Trophoblast cell (in vitro differentiated cells and primary cell): Measurements from ENCODE around the gene ZXDC.
A peak's percentile ranks its signal among the peaks of the same experiment; 100 is the strongest.

ENCODE experiments used
- DNase-seq, 2 donors: peaks; one replicate each; pipeline ENCODE4 v3.0.0-alpha.2; 2016
- H2AFZ ChIP-seq: 2 replicates; pipeline ENCODE4 v1.6.1; 2013; ENCODE audit warnings: low read length, moderate library complexity, mild to moderate bottlenecking; ENCODE audit not compliant: insufficient read depth, poor library complexity
- H2AK5ac ChIP-seq: 2 replicates; pipeline ENCODE4 v1.6.1; 2013; ENCODE audit warnings: mild to moderate bottlenecking, low read length
- H2BK120ac ChIP-seq: 2 replicates; pipeline ENCODE4 v1.6.1; 2013; ENCODE audit warnings: low read length, mild to moderate bottlenecking, moderate library complexity; ENCODE audit not compliant: insufficient read depth, poor library complexity
- H2BK12ac ChIP-seq: 2 replicates; pipeline ENCODE4 v1.6.1; 2013; ENCODE audit warnings: mild to moderate bottlenecking, low read length, moderate library complexity
- H2BK5ac ChIP-seq: 2 replicates; pipeline ENCODE4 v1.6.1; 2013; ENCODE audit warnings: low read length, low read depth, moderate library complexity, mild to moderate bottlenecking; ENCODE audit not compliant: poor library complexity
- H3K14ac ChIP-seq: 2 replicates; pipeline ENCODE4 v1.6.1; 2013; ENCODE audit warnings: mild to moderate bottlenecking, low read length
- H3K18ac ChIP-seq: 2 replicates; pipeline ENCODE4 v1.6.1; 2013; ENCODE audit warnings: mild to moderate bottlenecking, low read length
- H3K23ac ChIP-seq: 2 replicates; pipeline ENCODE4 v1.6.1; 2013; ENCODE audit warnings: low read length
- H3K27ac ChIP-seq: 2 replicates; pipeline ENCODE4 v1.5.1; 2013; ENCODE audit warnings: low read depth, mild to moderate bottlenecking, inconsistent platforms, low read length, moderate library complexity
- H3K27me3 ChIP-seq: 2 replicates; pipeline ENCODE4 v1.6.1; 2013; ENCODE audit warnings: inconsistent platforms, mild to moderate bottlenecking, low read length, moderate library complexity; ENCODE audit not compliant: insufficient read depth
- H3K36me3 ChIP-seq, 2 experiments: 1 replicate in 1 of 2; 2 replicates in 1 of 2; pipeline ENCODE4 v1.6.1; 2013; ENCODE audit warnings: low read length in 2 of 2, mild to moderate bottlenecking in 2 of 2, moderate library complexity in 1 of 2; ENCODE audit not compliant: insufficient read depth in 2 of 2, control insufficient read depth in 1 of 2
- H3K4ac ChIP-seq: 2 replicates; pipeline ENCODE4 v1.6.1; 2013; ENCODE audit warnings: low read depth, mild to moderate bottlenecking, low read length, moderate library complexity
- H3K4me1 ChIP-seq, 2 experiments: 1 replicate in 1 of 2; 2 replicates in 1 of 2; pipeline ENCODE4 v1.6.1; 2013; ENCODE audit warnings: low read length in 2 of 2, mild to moderate bottlenecking in 2 of 2, moderate library complexity in 1 of 2; ENCODE audit not compliant: insufficient read depth in 2 of 2, control insufficient read depth in 1 of 2
- H3K4me2 ChIP-seq: 2 replicates; pipeline ENCODE4 v1.6.1; 2013; ENCODE audit warnings: inconsistent platforms, mild to moderate bottlenecking, low read length, moderate library complexity
- H3K4me3 ChIP-seq: 2 replicates; pipeline ENCODE4 v1.5.1; 2013; ENCODE audit warnings: mild to moderate bottlenecking, low read depth, low read length, inconsistent platforms
- H3K79me1 ChIP-seq: one replicate; pipeline ENCODE4 v1.6.1; 2013; ENCODE audit warnings: low read length
- H3K79me2 ChIP-seq: 2 replicates; pipeline ENCODE4 v1.6.1; 2013; ENCODE audit warnings: low read length, mild to moderate bottlenecking; ENCODE audit not compliant: control insufficient read depth, insufficient read depth, poor library complexity
- H3K9ac ChIP-seq: 2 replicates; pipeline ENCODE4 v1.6.1; 2013; ENCODE audit warnings: mild to moderate bottlenecking, low read length
- H3K9me3 ChIP-seq: 2 replicates; pipeline ENCODE4 v1.6.1; 2013; ENCODE audit warnings: low read depth, mild to moderate bottlenecking, control low read depth, inconsistent platforms, low read length; ENCODE audit not compliant: insufficient read depth
- H4K12ac ChIP-seq: 2 replicates; pipeline ENCODE4 v1.6.1; 2013; ENCODE audit warnings: low read depth, mild to moderate bottlenecking, low read length, moderate library complexity
- H4K8ac ChIP-seq: 2 replicates; pipeline ENCODE4 v1.6.1; 2013; ENCODE audit warnings: low read depth, mild to moderate bottlenecking, low read length, moderate library complexity
- H4K91ac ChIP-seq: one replicate; pipeline ENCODE4 v1.6.1; 2013; ENCODE audit warnings: low read depth, mild to moderate bottlenecking, low read length, moderate library complexity
- WGBS: extraction: QIAGEN DNeasy Blood & Tissue Kit; methylation state at CpG from one replicate; pipeline ENCODE4 v1.1.7; 2013; ENCODE audit warnings: missing lambda C conversion rate; ENCODE audit not compliant: insufficient read length, insufficient coverage; ENCODE audit errors: extremely low coverage; 5-methylcytosine and 5-hydroxymethylcytosine counted together

ZXDC gene

GRCh38 chr3:126511291-126511690, 35.6 kb upstream of the ZXDC start:
- no peak for DNase-seq
- H3K27me3 ChIP-seq = no peaks in the 10 kb centered on the region
- H2BK120ac ChIP-seq = no peak overlapping the region
- no peak overlapping the region for H3K18ac ChIP-seq
- no peak overlapping the region for H2BK12ac ChIP-seq
- H3K4me3 ChIP-seq = no peak overlapping the region
- no peak overlapping the region for H2AFZ ChIP-seq
- H3K14ac ChIP-seq = no peak overlapping the region
- H3K4me1 ChIP-seq = no peaks in the 10 kb centered on the region
- no peaks in the 10 kb centered on the region for H3K79me1 ChIP-seq
- H4K8ac ChIP-seq = no peak overlapping the region
- no peak overlapping the region for H2BK5ac ChIP-seq
- no peak overlapping the region for H3K4ac ChIP-seq
- H4K91ac ChIP-seq = no peak overlapping the region
- H3K79me2 ChIP-seq = no peaks in the 10 kb centered on the region
- H3K4me2 ChIP-seq = no peak overlapping the region
- H3K23ac ChIP-seq = no peak overlapping the region
- no peak overlapping the region for H4K12ac ChIP-seq
- no peaks in the 10 kb centered on the region for H3K9me3 ChIP-seq
- WGBS = no CpG with 5 or more reads among the region's 7 CpGs
- no peak overlapping the region for H3K27ac ChIP-seq
- peak overlapping the region; percentile 18 for H3K9ac ChIP-seq
- H2AK5ac ChIP-seq = no peak overlapping the region
- H3K36me3 ChIP-seq = no peaks in the 10 kb centered on the region

GRCh38 chr3:126510308-126510910, 34.7 kb upstream of the ZXDC start:
- H3K23ac ChIP-seq = no peak overlapping the region
- H2BK5ac ChIP-seq = no peak overlapping the region
- no peak overlapping the region for H2AK5ac ChIP-seq
- no peak overlapping the region for H3K4me3 ChIP-seq
- no peak overlapping the region for H2AFZ ChIP-seq
- no peak overlapping the region for H3K18ac ChIP-seq
- no peaks in the 10 kb centered on the region for H3K9me3 ChIP-seq
- no peak overlapping the region for H3K14ac ChIP-seq
- no peak overlapping the region for H3K4ac ChIP-seq
- H4K91ac ChIP-seq = no peak overlapping the region
- H2BK120ac ChIP-seq = no peak overlapping the region
- no peak overlapping the region for H3K4me2 ChIP-seq
- H2BK12ac ChIP-seq = no peak overlapping the region
- no peaks in the 10 kb centered on the region for H3K36me3 ChIP-seq
- H3K4me1 ChIP-seq = no peaks in the 10 kb centered on the region
- H3K27me3 ChIP-seq = no peaks in the 10 kb centered on the region
- no CpG with 5 or more reads among the region's 22 CpGs for whole genome bisulfite sequencing
- no peak for DNase-seq
- H3K27ac ChIP-seq = no peak overlapping the region
- H3K79me2 ChIP-seq = no peaks in the 10 kb centered on the region
- H3K9ac ChIP-seq = no peak overlapping the region
- no peak overlapping the region for H4K8ac ChIP-seq
- H4K12ac ChIP-seq = no peak overlapping the region
- H3K79me1 ChIP-seq = no peaks in the 10 kb centered on the region

DNA sequence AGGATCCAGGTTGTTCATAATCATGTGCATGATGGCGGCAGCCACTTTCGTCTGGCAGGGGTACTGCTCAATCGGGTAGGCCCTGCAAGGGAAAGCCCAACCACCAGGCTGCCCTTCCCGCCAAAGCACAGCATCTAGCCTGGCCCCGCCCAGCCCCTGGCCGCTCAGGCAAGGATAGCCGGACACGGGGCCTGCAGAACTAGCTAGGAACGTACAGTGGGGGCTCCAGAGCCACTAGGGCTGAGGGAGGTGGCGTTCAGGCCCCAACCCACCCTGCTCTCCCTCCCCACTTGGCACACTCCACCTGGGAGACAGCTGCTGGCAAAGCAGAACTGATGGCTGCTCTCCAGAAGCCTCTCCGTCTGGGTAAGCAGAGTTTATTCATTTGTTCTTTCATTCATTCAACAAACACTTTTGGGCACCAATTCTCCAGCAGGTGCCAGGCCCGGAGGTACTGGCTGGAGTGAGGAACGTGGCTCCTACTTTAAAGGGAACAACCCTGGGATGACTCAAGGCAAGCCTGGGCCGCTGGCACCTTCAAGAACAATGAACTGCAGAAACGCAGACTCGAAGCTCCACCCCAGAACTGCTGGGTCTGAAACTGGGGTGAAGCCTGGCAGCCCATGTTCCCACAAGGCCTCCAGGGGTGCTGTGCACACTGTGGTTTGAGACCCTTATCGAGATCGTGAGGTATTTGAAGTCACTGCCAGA, 34.1 kb upstream of the ZXDC start:
- H3K36me3 ChIP-seq = no peaks in the 10 kb centered on the region
- H3K9me3 ChIP-seq = no peaks in the 10 kb centered on the region
- no peak overlapping the region for H2AFZ ChIP-seq
- no peaks in the 10 kb centered on the region for H3K79me1 ChIP-seq
- H4K12ac ChIP-seq = no peak overlapping the region
- H4K8ac ChIP-seq = no peak overlapping the region
- no peak overlapping the region for H2BK12ac ChIP-seq
- no peaks in the 10 kb centered on the region for H3K79me2 ChIP-seq
- H3K27ac ChIP-seq = no peak overlapping the region
- H2BK120ac ChIP-seq = no peak overlapping the region
- H3K18ac ChIP-seq = no peak overlapping the region
- H3K4me2 ChIP-seq = no peak overlapping the region
- H3K14ac ChIP-seq = no peak overlapping the region
- no CpG with 5 or more reads among the region's 18 CpGs for WGBS
- H3K23ac ChIP-seq = no peak overlapping the region
- DNase-seq = no peak
- no peak overlapping the region for H4K91ac ChIP-seq
- H3K4ac ChIP-seq = no peak overlapping the region
- no peak overlapping the region for H2AK5ac ChIP-seq
- H3K4me1 ChIP-seq = no peaks in the 10 kb centered on the region
- no peaks in the 10 kb centered on the region for H3K27me3 ChIP-seq
- no peak overlapping the region for H3K4me3 ChIP-seq
- H2BK5ac ChIP-seq = no peak overlapping the region
- no peak overlapping the region for H3K9ac ChIP-seq

- Histone ChIP-seq H2AFZ (no peak overlapping the region), H3K36me3 (no peaks in the 10 kb centered on the region), H2AK5ac (no peak overlapping the region), H3K79me1 (no peaks in the 10 kb centered on the region), H2BK5ac (no peak overlapping the region), H3K9ac (no peak overlapping the region), H3K27ac (no peak overlapping the region), H3K4me3 (no peak overlapping the region), H3K4me1 (no peaks in the 10 kb centered on the region), H2BK120ac (no peak overlapping the region), H4K91ac (no peak overlapping the region), H3K27me3 (no peaks in the 10 kb centered on the region), H3K23ac (no peak overlapping the region), H4K12ac (no peak overlapping the region), H3K14ac (no peak overlapping the region), H3K4ac (no peak overlapping the region), H2BK12ac (no peak overlapping the region), H3K4me2 (no peak overlapping the region), H3K9me3 (peaks cover 2% of the 10 kb centered on the region), H4K8ac (no peak overlapping the region), H3K18ac (no peak overlapping the region), H3K79me2 (no peaks in the 10 kb centered on the region)
- DNase-seq = no peak
- WGBS = no CpG with 5 or more reads among the region's 4 CpGs
Observed at GRCh38 chr3:126508564-126508964, 32.9 kb upstream of the ZXDC start.
